Breast epithelium (tissue), 3 donors: ENCODE data around the gene EXPH5.

Experiments
- CTCF ChIP-seq, 3 donors: fragments of 450-650 bp; IDR thresholded peaks; one replicate each; pipeline ENCODE4 v1.5.1; 2016 to 2017; ENCODE audit warnings: antibody characterized with exemption in 3 of 3, mild to moderate bottlenecking in 3 of 3, moderate library complexity in 3 of 3
- POLR2A ChIP-seq: fragments of 450-650 bp; IDR thresholded peaks from one replicate; pipeline ENCODE4 v1.6.1; 2016; ENCODE audit warnings: antibody characterized with exemption, mild to moderate bottlenecking, moderate library complexity
- POLR2AphosphoS5 ChIP-seq, 3 donors: sonication (generic); formaldehyde crosslinking; IDR thresholded peaks; one replicate each; pipeline ENCODE4 v1.6.1; 2017; ENCODE audit warnings: antibody characterized with exemption in 3 of 3

- TF ChIP-seq CTCF (IDR thresholded peaks at IDR 0.05) (no peak), POLR2A (no peak), POLR2AphosphoS5 (IDR thresholded peaks at IDR 0.05) (no peak)
These were observed 93.4 kb downstream of the EXPH5 start for GRCh38 chr11:108500169-108500568.
